NCI-H1694 treated with DMSO at 0.1 percent for 48 hours (cell line): Measurements from ENCODE around the gene PPM1H.
"Not testable (repeated sequence)": the region's sequence is repeated elsewhere in the genome, so short reads cannot be mapped to it uniquely, and the experiment has no call there.

ENCODE experiments used
- DNase-seq: peaks from one replicate; lab custom pipeline; 2025; lab: John Stamatoyannopoulos, UW

Gene PPM1H

DNA sequence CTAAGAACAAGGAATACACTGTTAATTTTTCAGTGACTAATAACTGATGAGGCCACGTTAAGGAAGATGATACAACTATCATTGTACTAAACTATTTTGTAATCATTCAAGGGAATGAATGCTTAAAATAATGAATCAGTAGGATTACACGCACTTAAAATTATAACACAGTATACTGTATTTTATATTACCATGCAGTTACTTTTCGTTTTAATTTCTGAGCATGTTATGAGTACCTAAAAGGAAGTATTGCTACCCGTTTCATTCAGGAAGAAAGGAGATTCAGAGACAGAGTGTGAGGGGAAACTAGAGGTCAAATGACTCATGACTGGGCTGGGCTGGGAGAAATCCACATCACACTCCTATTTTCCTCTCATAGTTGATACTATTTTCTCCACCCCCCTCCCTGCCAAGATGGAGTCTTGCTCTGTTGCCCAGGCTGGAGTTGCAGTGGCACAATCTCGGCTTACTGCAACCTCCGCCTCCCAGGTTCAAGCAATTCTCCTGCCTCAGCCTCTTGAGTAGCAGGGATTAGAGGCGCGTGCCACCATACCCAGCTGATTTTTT lies 202.0 kb downstream of the PPM1H start:
- no peak for DNase-seq

GRCh38 chr12:62731055-62731820 lies 203.7 kb downstream of the PPM1H start:
- DNase-seq = no peak

GRCh38 chr12:62730649-62731048 lies 204.3 kb downstream of the PPM1H start:
- DNase-seq = no peak

DNA sequence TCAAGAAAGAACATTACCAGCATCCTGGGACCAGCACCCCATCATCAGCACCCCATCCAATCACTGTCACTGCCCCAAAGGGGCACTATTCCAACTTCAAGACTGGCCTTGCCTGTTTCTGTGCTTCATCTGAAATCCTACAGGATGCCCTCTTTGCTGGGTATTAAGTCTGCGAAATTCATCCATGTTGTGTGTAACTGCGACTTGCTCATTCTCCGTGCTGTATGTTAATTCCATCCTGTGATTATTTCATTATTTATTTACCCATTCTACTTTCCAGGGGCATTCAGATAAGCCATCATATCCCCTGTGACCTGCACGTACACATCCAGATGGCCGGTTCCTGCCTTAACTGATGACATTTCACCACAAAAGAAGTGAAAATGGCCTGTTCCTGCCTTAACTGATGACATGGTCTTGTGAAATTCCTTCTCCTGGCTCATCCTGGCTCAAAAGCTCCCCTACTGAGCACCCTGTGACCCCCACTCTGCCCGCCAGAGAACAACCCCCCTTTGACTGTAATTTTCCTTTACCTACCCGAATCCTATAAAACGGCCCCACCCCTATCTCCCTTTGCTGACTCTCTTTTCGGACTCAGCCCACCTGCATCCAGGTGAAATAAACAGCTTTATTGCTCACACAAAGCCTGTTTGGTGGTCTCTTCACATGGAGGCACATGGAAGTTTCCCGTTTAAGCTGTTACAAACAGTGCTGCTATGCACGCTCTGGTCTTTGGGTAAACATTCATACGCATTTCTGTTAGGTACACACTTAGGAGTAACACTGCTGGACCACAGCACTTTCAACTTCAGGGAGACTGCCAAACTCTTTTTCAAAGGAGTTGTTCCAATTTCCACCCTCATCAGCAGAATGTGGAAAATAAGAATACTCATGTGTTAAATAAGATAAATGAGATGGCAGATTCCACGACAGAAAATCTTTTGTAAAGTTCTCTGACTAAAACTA lies 205.1 kb downstream of the PPM1H start:
- not testable (repeated sequence) for DNase-seq

DNA sequence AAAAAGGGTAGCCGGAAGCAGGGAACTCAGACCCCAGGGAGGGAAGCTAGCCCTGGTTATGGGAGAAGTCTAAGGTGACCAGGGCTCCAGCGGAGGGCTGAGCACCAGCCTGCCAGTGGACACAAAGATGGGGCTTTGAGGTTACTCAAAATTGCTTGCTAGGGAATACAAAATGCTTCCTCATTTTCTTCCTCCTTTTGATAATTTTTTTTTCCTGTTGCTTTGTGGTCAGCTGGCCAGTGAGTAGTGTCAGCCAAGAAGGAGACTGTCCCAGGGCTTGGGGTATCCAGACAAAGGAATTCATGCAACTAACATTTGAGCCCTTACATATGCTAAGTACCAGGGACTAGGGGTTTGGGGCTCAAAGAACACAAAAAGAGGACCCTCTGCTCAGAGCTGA lies 206.2 kb downstream of the PPM1H start:
- no peak for DNase-seq

DNA sequence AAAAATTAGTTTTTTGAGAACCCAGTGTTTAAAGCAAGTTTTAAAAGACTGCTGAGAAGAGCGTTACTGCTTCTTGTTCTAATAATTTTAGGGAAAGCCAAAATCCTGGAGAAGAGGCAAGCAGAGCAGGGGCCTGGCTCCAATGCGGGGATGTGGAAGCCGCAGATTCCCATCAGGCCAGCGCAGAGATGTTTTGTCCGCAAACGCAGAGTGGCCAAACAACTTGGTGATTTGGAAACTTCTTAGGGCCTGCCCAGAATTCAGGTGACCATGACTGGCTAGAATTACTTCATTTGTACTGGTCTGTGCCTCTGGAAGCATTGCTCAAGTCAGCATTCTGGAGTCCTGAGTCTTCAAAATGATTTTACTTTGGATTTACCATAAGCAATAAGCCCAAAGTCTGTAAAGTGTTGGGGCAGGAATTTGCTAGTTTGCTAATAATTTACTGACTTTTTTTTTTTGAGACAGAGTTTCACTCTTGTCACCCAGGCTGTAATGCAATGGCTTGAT lies 208.4 kb downstream of the PPM1H start:
- DNase-seq = no peak

GRCh38 chr12:62725781-62726180 lies 209.2 kb downstream of the PPM1H start:
- DNase-seq = no peak

GRCh38 chr12:62724947-62725451 lies 210.0 kb downstream of the PPM1H start:
- DNase-seq = no peak

DNA sequence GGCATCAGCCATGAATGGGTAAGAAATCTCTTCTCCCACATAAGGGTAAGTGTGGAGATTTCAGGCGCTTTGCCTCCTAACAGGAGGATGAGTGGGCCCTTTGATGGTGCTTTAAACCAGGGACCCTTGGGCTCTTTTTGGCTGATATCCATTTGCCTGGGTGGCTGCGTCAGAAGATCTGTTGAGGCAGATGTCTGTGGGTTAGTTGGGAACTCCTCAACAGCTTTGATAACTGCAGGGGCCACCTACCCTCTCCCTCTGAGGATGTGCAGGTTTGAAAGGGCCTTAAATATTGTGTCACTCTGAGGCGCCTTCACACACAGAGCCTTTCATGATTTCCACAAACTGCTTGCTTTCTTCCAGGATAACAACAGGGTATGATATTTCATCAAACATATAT lies 210.7 kb downstream of the PPM1H start:
- DNase-seq = no peak

GRCh38 chr12:62722971-62723680 lies 211.8 kb downstream of the PPM1H start:
- peak; percentile 65 for DNase-seq

DNA sequence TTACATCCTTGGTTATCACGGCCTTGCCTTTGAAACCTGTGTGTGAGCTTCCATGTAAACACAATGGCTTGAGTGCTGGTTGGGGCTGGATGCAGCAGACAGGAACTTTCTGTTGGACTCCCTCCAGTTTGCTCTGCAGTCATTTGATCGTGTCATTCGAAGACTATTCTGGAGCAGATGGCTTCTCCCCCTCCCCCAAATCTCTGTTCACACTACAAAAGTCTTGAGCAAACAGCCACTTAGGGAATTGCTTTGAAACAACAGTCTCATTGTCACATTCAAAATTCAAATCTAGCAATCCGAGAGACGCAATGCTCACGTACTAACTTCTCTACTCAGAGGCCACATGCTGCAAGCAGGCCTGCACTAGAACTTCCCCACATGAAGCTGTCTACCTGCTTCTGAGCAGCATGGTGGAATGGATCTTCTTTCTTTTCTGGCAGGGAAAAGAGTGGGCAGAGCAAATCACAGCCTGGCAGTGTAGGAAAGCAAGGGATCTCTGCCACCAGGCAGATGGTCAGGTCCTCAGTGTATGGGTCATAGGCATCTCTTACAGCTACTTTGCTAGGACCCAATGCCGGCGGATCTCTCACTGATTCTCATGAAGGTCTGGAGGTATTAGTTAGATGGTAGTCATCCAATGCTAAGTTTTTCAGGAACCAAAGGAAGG lies 214.2 kb downstream of the PPM1H start:
- peak; percentile 85 for DNase-seq

DNA sequence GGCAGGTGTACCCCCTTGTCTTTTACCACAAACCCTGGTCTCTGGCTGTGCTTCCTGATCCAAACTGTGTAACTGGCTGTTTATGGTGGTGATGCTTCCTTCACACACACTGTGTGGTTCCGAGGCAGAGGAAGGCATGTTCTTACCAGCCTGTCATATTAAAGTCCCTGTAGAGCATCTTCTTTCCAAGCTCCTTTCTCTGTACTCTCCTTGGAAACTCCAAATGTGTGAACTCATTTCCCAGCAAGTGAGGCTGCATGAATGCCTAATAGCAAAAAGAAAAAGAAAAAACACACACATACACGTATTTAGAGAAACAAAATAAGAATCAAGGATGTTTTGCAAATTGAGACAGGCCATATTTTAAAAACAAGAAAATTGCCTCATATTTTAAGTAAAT lies 214.9 kb downstream of the PPM1H start:
- no peak for DNase-seq

GRCh38 chr12:62718762-62719426 lies 216.1 kb downstream of the PPM1H start:
- DNase-seq = no peak

DNA sequence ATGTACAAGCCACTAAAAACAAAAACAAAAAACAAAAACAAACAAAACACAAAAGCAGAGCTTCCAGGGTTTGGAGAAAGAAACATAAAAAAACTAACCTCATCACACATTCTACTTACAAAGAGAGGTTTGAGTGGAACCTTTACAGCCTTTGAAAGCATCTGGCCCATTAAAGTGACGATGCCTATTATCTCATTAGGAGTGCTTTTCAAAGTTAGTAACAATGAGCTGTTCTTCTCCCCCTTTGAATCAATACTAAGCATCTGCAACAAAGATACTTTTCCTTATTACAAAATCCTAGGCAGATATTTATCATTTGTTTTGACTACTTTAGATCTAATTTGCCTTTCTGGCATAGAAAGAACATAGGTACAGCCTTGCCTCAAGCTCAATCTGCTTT lies 217.3 kb downstream of the PPM1H start:
- no peak for DNase-seq

GRCh38 chr12:62716866-62717525 lies 218.0 kb downstream of the PPM1H start:
- DNase-seq = no peak

DNA sequence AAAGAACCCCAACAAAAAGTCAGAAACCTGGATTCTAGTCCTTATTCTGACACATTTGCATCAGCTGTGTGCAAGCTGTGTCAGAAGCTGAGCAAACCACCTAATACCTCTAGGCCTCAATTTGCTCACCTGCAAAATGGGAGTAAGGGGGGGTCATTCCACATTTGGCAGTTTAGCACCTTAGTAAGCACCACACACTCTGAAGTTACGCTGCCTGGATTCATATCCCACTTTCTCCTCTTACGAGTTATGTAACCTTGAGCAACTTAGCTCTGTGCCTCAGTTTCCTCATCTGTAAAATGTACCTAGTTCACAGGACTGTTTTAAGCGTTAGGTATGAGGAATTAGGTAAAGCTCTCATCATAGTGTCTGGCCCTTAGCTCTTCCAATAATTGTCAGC lies 218.9 kb downstream of the PPM1H start:
- DNase-seq = no peak

- no peak for DNase-seq
Observed at GRCh38 chr12:62714774-62715721, 219.9 kb downstream of the PPM1H start.

DNA sequence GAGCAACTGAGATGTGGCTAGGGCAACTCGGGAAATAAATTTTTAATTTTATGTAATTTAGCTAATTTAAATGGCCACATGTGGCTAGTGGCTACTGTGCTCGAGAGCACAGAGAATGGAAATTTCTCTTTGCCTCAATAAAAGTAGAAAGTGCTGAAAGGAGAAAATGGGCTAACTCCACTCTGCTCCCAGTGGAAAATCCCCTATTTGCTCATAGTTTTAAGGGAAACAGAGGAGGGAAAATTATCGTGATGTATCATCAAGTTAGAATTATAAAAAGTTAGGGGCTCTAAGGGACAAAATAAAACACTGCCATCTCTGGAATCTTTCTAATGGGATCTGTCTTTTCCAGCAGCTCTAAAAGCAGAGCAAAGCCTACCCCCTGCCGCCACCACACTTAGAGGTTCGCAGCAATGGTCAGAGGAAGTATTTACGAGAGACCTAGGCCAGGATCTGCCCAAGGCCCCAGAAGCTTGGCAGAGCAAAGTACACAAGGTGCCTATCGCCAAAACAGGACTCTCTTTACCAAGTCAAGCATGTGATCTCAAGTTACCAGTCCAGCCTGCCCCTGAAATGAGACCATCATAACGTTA lies 220.7 kb downstream of the PPM1H start:
- no peak for DNase-seq
